Fibroblast of lung (primary cell): ENCODE measurements around the gene MORN1. TPM values are rescaled to one million over a fixed set of nuclear protein-coding genes. Genes with fewer than 3 reads are reported as not detected.

Experiments
- DNase-seq, 2 donors: peaks; one replicate each; pipeline versions ENCODE4 v3.0.0 to v3.0.0-alpha.2; 2010; ENCODE audit warnings: low read depth in 2 of 2
- H2AFZ ChIP-seq: 2 replicates; pipeline ENCODE4 v1.5.1; 2012; ENCODE audit warnings: low read length, control low read depth, inconsistent platforms
- H3K27ac ChIP-seq: 2 replicates; pipeline ENCODE4 v1.5.1; 2011; ENCODE audit warnings: low read length, control low read depth; ENCODE audit not compliant: insufficient read depth
- H3K27me3 ChIP-seq: 2 replicates; pipeline ENCODE4 v1.5.1; 2011; ENCODE audit warnings: mild to moderate bottlenecking, low read length; ENCODE audit not compliant: control insufficient read depth, insufficient read depth
- H3K36me3 ChIP-seq: 2 replicates; pipeline ENCODE4 v1.5.1; 2011; ENCODE audit warnings: low read length; ENCODE audit not compliant: control insufficient read depth, insufficient read depth
- H3K4me1 ChIP-seq: 2 replicates; pipeline ENCODE4 v1.5.1; 2011; ENCODE audit warnings: low read length; ENCODE audit not compliant: control insufficient read depth, insufficient read depth; ENCODE audit errors: extremely low read depth
- H3K4me2 ChIP-seq: 2 replicates; pipeline ENCODE4 v1.5.1; 2011; ENCODE audit warnings: low read length, control low read depth; ENCODE audit not compliant: insufficient read depth; ENCODE audit errors: extremely low read depth
- H3K4me3 ChIP-seq, 4 experiments: fragments of 200-600 bp in 1 of 4; sonication (generic) in 1 of 4; replicated peaks in 1 of 4; 2 replicates each; pipeline ENCODE4 v1.5.1; 2011 to 2016; ENCODE audit warnings: low read length in 4 of 4, low read depth in 3 of 4, mild to moderate bottlenecking in 3 of 4, control low read depth in 2 of 4, inconsistent platforms in 1 of 4, mixed read lengths in 1 of 4; ENCODE audit not compliant: insufficient read depth in 1 of 4; ENCODE audit errors: control extremely low read depth in 1 of 4
- H3K79me2 ChIP-seq: 2 replicates; pipeline ENCODE4 v1.5.1; 2012; ENCODE audit warnings: mild to moderate bottlenecking, low read length, inconsistent platforms; ENCODE audit not compliant: control insufficient read depth, insufficient read depth
- H3K9ac ChIP-seq: 2 replicates; pipeline ENCODE4 v1.5.1; 2011; ENCODE audit warnings: mild to moderate bottlenecking, low read length, control low read depth; ENCODE audit not compliant: insufficient read depth
- H3K9me3 ChIP-seq: 2 replicates; pipeline ENCODE4 v1.5.1; 2012; ENCODE audit warnings: low read depth, low read length; ENCODE audit not compliant: control insufficient read depth, insufficient read depth
- H4K20me1 ChIP-seq: 2 replicates; pipeline ENCODE4 v1.5.1; 2011; ENCODE audit warnings: low read length; ENCODE audit not compliant: control insufficient read depth, insufficient read depth; ENCODE audit errors: extremely low read depth
- CTCF ChIP-seq, 2 donors: IDR thresholded peaks in 1 of 2; conservative IDR thresholded peaks in 1 of 2; 1 replicate in 1 of 2; 2 replicates in 1 of 2; pipeline ENCODE4 v1.5.1; 2011 to 2012; ENCODE audit warnings: low read length in 2 of 2, control low read depth in 1 of 2, inconsistent platforms in 1 of 2, low read depth in 1 of 2, mild to moderate bottlenecking in 1 of 2
- EZH2 ChIP-seq: IDR thresholded peaks from 2 replicates; pipeline ENCODE4 v1.5.1; 2012; ENCODE audit warnings: low read length, control low read depth, mild to moderate bottlenecking; ENCODE audit errors: missing control alignments
- polyA plus RNA-seq, 2 donors: library from polyadenylated mRNA; depleted of rRNA in 1 of 2; stranded (reverse) in 1 of 2; unstranded in 1 of 2; fragments of >200 nt; gene quantifications; 2 replicates each; pipeline ENCODE4 v1.2.1, GENCODE V29; 2011 to 2012; ENCODE audit warnings: missing spikeins in 1 of 2
- total RNA-seq: library from RNA; depleted of rRNA; stranded (reverse); fragments of >200 nt; gene quantifications from 2 replicates; pipeline ENCODE4 v1.2.1, GENCODE V29; 2014

MORN1 gene
- total and polyA plus RNA-seq, 2 donors (not counting 1 experiment from before 2014, with no cell fraction given): 3.5 to 10.6 TPM

GRCh38 chr1:2344744-2345296, 46.5 kb downstream of the MORN1 start:
- no peak overlapping the region for H3K4me3 ChIP-seq
- no peak overlapping the region for H2AFZ ChIP-seq

GRCh38 chr1:2344121-2344681, 47.2 kb downstream of the MORN1 start:
- no peaks in the 10 kb centered on the region for H3K9me3 ChIP-seq
- no peaks in the 10 kb centered on the region for H3K79me2 ChIP-seq
- no peaks in the 10 kb centered on the region for H3K27me3 ChIP-seq
- DNase-seq: no peak
- no peaks in the 10 kb centered on the region for H4K20me1 ChIP-seq
- no peaks in the 10 kb centered on the region for H3K36me3 ChIP-seq
- no peak overlapping the region for H2AFZ ChIP-seq
- H3K4me1 ChIP-seq: no peaks in the 10 kb centered on the region
- no peak overlapping the region for H3K4me2 ChIP-seq
- H3K27ac ChIP-seq: no peak overlapping the region
- no peak overlapping the region for H3K4me3 ChIP-seq
- H3K9ac ChIP-seq: no peak overlapping the region
- TF ChIP-seq EZH2 (no peak), CTCF (conservative IDR thresholded peaks at IDR 0.05 in 1 of 2, IDR thresholded peaks at IDR 0.05 in 1 of 2; ENCODE audit: low read depth in 1 of 2, low read length in 2 of 2) (no peak)

More at GRCh38 chr1:2344744-2345296, 46.5 kb downstream of the MORN1 start:
- Histone ChIP-seq H3K27me3 (no peaks in the 10 kb centered on the region), H3K4me1 (no peaks in the 10 kb centered on the region), H4K20me1 (no peaks in the 10 kb centered on the region), H3K27ac (no peak overlapping the region), H3K9ac (no peak overlapping the region), H3K4me2 (no peak overlapping the region), H3K36me3 (no peaks in the 10 kb centered on the region), H3K9me3 (no peaks in the 10 kb centered on the region), H3K79me2 (no peaks in the 10 kb centered on the region)
- DNase-seq: no peak
- TF ChIP-seq CTCF (conservative IDR thresholded peaks at IDR 0.05 in 1 of 2, IDR thresholded peaks at IDR 0.05 in 1 of 2; ENCODE audit: low read depth in 1 of 2, low read length in 2 of 2) (no peak), EZH2 (no peak)

GRCh38 chr1:2343023-2343935, 48.1 kb downstream of the MORN1 start:
- no peaks in the 10 kb centered on the region for H3K27me3 ChIP-seq
- H2AFZ ChIP-seq: no peak overlapping the region
- H3K4me3 ChIP-seq: no peak overlapping the region
- no peaks in the 10 kb centered on the region for H3K9me3 ChIP-seq
- H3K4me1 ChIP-seq: no peaks in the 10 kb centered on the region
- H3K4me2 ChIP-seq: no peak overlapping the region
- H3K9ac ChIP-seq: no peak overlapping the region
- H3K79me2 ChIP-seq: no peaks in the 10 kb centered on the region
- no peak for DNase-seq
- no peak overlapping the region for H3K27ac ChIP-seq
- TF ChIP-seq EZH2 (no peak), CTCF (conservative IDR thresholded peaks at IDR 0.05 in 1 of 2, IDR thresholded peaks at IDR 0.05 in 1 of 2; ENCODE audit: low read depth in 1 of 2, low read length in 2 of 2) (no peak)
- no peaks in the 10 kb centered on the region for H3K36me3 ChIP-seq
- H4K20me1 ChIP-seq: no peaks in the 10 kb centered on the region
